Measurements from ENCODE around the gene CR1L.

DNA sequence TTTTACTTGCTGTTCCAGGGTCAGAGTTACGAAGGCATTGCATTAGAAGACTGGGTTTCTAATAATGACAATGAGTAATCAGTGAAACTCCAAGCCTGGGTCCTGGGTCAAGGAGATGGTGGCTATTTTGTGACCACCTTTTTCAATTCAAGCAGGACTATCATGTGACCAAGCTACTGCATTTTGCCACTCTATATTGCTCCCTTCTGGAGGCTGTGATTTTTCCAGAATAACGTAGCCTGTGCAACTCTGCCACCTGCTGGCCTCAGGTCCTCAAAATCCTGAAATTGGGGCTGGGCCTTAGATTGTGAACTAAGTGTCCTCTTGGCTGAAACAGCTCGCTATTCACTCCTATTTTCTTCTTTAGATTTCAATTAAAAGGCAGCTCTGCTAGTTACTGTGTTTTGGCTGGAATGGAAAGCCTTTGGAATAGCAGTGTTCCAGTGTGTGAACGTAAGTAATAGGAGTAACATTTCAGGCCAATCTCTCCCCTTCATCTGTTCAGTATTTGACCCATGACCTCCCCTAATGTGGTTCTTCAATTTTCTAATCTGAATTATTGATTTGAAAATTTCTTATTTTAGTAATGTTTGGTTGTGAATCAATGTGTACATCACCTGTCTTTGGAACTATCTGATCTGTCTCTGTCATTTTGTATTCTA, 54.0 kb downstream of the CR1L start:
- TF ChIP-seq FOSL1 (IDR thresholded peaks at IDR 0.05; ENCODE audit: insufficient read depth, low read depth, low read length) (no peak), POLR2AphosphoS5 (IDR thresholded peaks at IDR 0.05; ENCODE audit: low read depth, low read length) (no peak), PHF8 (conservative IDR thresholded peaks at IDR 0.05; ENCODE audit: low read depth, low read length) (no peak), JUN (IDR thresholded peaks at IDR 0.05; ENCODE audit: low read depth, low read length) (no peak), CBX5 (IDR thresholded peaks at IDR 0.05; ENCODE audit: low read depth, low read length) (no peak), GABPA (IDR thresholded peaks at IDR 0.05; ENCODE audit: borderline replicate concordance, insufficient read depth, low read length) (no peak), MAX (IDR thresholded peaks at IDR 0.05) (no peak), POLR2A (IDR thresholded peaks at IDR 0.05; ENCODE audit: control extremely low read depth in 1 of 2, low read depth in 2 of 2, low read length in 2 of 2) (no peak), SP1 (IDR thresholded peaks at IDR 0.05; ENCODE audit: low read depth, low read length) (no peak), TBP (IDR thresholded peaks at IDR 0.05; ENCODE audit: low read depth, low read length) (no peak), RAD21 (IDR thresholded peaks at IDR 0.05 in 1 of 2, conservative IDR thresholded peaks at IDR 0.05 in 1 of 2; ENCODE audit: low read depth in 2 of 2, low read length in 2 of 2) (peak; percentile 76)
- TF ChIP-seq, protein P1, sequence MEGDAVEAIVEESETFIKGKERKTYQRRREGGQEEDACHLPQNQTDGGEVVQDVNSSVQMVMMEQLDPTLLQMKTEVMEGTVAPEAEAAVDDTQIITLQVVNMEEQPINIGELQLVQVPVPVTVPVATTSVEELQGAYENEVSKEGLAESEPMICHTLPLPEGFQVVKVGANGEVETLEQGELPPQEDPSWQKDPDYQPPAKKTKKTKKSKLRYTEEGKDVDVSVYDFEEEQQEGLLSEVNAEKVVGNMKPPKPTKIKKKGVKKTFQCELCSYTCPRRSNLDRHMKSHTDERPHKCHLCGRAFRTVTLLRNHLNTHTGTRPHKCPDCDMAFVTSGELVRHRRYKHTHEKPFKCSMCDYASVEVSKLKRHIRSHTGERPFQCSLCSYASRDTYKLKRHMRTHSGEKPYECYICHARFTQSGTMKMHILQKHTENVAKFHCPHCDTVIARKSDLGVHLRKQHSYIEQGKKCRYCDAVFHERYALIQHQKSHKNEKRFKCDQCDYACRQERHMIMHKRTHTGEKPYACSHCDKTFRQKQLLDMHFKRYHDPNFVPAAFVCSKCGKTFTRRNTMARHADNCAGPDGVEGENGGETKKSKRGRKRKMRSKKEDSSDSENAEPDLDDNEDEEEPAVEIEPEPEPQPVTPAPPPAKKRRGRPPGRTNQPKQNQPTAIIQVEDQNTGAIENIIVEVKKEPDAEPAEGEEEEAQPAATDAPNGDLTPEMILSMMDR (IDR thresholded peaks at IDR 0.05; ENCODE audit: control extremely low read depth in 1 of 3, insufficient read depth in 1 of 3, low read depth in 1 of 3, low read length in 3 of 3) = peak; percentile 33 to 95 (median 73)
